GM12878 (cell line): ENCODE results near the gene NPAS3.

Experiments
- EP300 ChIP-seq, 2 experiments: fragments of 150-350 bp in 1 of 2; IDR thresholded peaks; 2 replicates each; pipeline ENCODE4 v1.6.1; 2011 to 2012; ENCODE audit warnings: low read depth in 2 of 2, low read length in 2 of 2, borderline replicate concordance in 1 of 2, improper control_type of control experiment in 1 of 2, inconsistent platforms in 1 of 2; ENCODE audit not compliant: control insufficient read depth in 1 of 2
- EZH2 ChIP-seq: IDR thresholded peaks from 2 replicates; pipeline ENCODE4 v1.6.1; 2012; ENCODE audit warnings: low read depth, mild to moderate bottlenecking, control low read depth, inconsistent platforms, low read length, borderline replicate concordance; ENCODE audit not compliant: control insufficient read depth
- FOXK2 ChIP-seq: fragments of 450-650 bp; IDR thresholded peaks from 2 replicates; pipeline ENCODE4 v1.6.1; 2017; ENCODE audit warnings: mild to moderate bottlenecking, moderate library complexity
- FOXM1 ChIP-seq: IDR thresholded peaks from 2 replicates; pipeline ENCODE4 v1.6.1; 2012; ENCODE audit warnings: low read depth, mild to moderate bottlenecking, inconsistent platforms, low read length, moderate library complexity
- JUNB ChIP-seq: IDR thresholded peaks from 2 replicates; pipeline ENCODE4 v1.6.1; 2016; ENCODE audit warnings: antibody characterized with exemption, mild to moderate bottlenecking
- NR2C2 ChIP-seq: IDR thresholded peaks from 2 replicates; pipeline ENCODE4 v1.6.1; 2011; ENCODE audit warnings: borderline replicate concordance, low read depth; ENCODE audit not compliant: control insufficient read depth, insufficient read length
- SMC3 ChIP-seq: IDR thresholded peaks from 2 replicates; pipeline ENCODE4 v1.6.1; 2011; ENCODE audit warnings: low read length, improper control_type of control experiment, borderline replicate concordance
- SP1 ChIP-seq: IDR thresholded peaks from one replicate; pipeline ENCODE4 v1.6.1; 2011; ENCODE audit warnings: low read depth, low read length
- YY1 ChIP-seq: IDR thresholded peaks from 2 replicates; pipeline ENCODE4 v1.6.1; 2011; ENCODE audit warnings: low read depth, mild to moderate bottlenecking, low read length
- ZNF217 ChIP-seq: fragments of 450-650 bp; IDR thresholded peaks from 2 replicates; pipeline ENCODE4 v1.6.1; 2017; ENCODE audit warnings: antibody characterized with exemption, mild to moderate bottlenecking
- TF ChIP-seq, protein P1 (sequence below), 3 experiments: IDR thresholded peaks in 2 of 3; conservative IDR thresholded peaks in 1 of 3; 2 replicates each; pipeline ENCODE4 v1.5.1; 2011; ENCODE audit warnings: low read depth in 3 of 3, low read length in 3 of 3, mild to moderate bottlenecking in 3 of 3, control low read depth in 2 of 3, moderate library complexity in 2 of 3, inconsistent platforms in 1 of 3, mixed read lengths in 1 of 3; ENCODE audit not compliant: control insufficient read depth in 2 of 3, insufficient read depth in 1 of 3; ENCODE audit errors: extremely low read depth in 1 of 3
- TF ChIP-seq, protein P2 (sequence below): fragments of 450-650 bp; IDR thresholded peaks from 2 replicates; pipeline ENCODE4 v1.6.1; 2018; ENCODE audit warnings: mild to moderate bottlenecking, low read depth, moderate library complexity; ENCODE audit not compliant: partially characterized antibody
- TF ChIP-seq, protein P3 (sequence below): fragments of 150-350 bp; IDR thresholded peaks from 2 replicates; pipeline ENCODE4 v1.6.1; 2014; ENCODE audit warnings: mild to moderate bottlenecking, low read depth, low read length

GRCh38 chr14:33610121-33610520 lies 671.4 kb downstream of the NPAS3 start:
- TF ChIP-seq, protein P1, sequence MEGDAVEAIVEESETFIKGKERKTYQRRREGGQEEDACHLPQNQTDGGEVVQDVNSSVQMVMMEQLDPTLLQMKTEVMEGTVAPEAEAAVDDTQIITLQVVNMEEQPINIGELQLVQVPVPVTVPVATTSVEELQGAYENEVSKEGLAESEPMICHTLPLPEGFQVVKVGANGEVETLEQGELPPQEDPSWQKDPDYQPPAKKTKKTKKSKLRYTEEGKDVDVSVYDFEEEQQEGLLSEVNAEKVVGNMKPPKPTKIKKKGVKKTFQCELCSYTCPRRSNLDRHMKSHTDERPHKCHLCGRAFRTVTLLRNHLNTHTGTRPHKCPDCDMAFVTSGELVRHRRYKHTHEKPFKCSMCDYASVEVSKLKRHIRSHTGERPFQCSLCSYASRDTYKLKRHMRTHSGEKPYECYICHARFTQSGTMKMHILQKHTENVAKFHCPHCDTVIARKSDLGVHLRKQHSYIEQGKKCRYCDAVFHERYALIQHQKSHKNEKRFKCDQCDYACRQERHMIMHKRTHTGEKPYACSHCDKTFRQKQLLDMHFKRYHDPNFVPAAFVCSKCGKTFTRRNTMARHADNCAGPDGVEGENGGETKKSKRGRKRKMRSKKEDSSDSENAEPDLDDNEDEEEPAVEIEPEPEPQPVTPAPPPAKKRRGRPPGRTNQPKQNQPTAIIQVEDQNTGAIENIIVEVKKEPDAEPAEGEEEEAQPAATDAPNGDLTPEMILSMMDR (IDR thresholded peaks at IDR 0.05 in 2 of 3, conservative IDR thresholded peaks at IDR 0.05 in 1 of 3; ENCODE audit: control insufficient read depth in 2 of 3, extremely low read depth in 1 of 3, insufficient read depth in 1 of 3, low read depth in 3 of 3, low read length in 3 of 3), result no peak
- TF ChIP-seq, protein P2, sequence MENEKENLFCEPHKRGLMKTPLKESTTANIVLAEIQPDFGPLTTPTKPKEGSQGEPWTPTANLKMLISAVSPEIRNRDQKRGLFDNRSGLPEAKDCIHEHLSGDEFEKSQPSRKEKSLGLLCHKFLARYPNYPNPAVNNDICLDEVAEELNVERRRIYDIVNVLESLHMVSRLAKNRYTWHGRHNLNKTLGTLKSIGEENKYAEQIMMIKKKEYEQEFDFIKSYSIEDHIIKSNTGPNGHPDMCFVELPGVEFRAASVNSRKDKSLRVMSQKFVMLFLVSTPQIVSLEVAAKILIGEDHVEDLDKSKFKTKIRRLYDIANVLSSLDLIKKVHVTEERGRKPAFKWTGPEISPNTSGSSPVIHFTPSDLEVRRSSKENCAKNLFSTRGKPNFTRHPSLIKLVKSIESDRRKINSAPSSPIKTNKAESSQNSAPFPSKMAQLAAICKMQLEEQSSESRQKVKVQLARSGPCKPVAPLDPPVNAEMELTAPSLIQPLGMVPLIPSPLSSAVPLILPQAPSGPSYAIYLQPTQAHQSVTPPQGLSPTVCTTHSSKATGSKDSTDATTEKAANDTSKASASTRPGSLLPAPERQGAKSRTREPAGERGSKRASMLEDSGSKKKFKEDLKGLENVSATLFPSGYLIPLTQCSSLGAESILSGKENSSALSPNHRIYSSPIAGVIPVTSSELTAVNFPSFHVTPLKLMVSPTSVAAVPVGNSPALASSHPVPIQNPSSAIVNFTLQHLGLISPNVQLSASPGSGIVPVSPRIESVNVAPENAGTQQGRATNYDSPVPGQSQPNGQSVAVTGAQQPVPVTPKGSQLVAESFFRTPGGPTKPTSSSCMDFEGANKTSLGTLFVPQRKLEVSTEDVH, result no peak
- TF ChIP-seq FOXK2 (no peak), SMC3 (no peak), ZNF217 (no peak), EZH2 (no peak), SP1 (no peak), YY1 (no peak), FOXM1 (no peak), JUNB (no peak), NR2C2 (no peak), EP300 (IDR thresholded peaks at IDR 0.05; ENCODE audit: borderline replicate concordance in 1 of 2, control insufficient read depth in 1 of 2, low read depth in 2 of 2, low read length in 2 of 2) (no peak)
- TF ChIP-seq, protein P3, sequence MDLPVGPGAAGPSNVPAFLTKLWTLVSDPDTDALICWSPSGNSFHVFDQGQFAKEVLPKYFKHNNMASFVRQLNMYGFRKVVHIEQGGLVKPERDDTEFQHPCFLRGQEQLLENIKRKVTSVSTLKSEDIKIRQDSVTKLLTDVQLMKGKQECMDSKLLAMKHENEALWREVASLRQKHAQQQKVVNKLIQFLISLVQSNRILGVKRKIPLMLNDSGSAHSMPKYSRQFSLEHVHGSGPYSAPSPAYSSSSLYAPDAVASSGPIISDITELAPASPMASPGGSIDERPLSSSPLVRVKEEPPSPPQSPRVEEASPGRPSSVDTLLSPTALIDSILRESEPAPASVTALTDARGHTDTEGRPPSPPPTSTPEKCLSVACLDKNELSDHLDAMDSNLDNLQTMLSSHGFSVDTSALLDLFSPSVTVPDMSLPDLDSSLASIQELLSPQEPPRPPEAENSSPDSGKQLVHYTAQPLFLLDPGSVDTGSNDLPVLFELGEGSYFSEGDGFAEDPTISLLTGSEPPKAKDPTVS, result no peak
